ENCODE measurements around the gene WBP1L. TPM values are rescaled to one million over a fixed set of nuclear protein-coding genes. Genes with fewer than 3 reads are reported as not detected.

The WBP1L gene
- total and polyA plus RNA-seq, 4 donors = 19.1 to 52.3 (median 45.2) TPM

GRCh38 chr10:102752266-102752930 is 8.7 kb downstream of the WBP1L start:
- no peak overlapping the region for H3K4me3 ChIP-seq
- H3K9me3 ChIP-seq (ENCODE audit: control insufficient read depth in 4 of 4, insufficient read depth in 3 of 4, low read length in 3 of 4) = no peaks in the 10 kb centered on the region
- peaks cover 0 to 2% (median 0%) of the 10 kb centered on the region in 4 donors for H3K36me3 ChIP-seq (ENCODE audit: control insufficient read depth in 4 of 4, insufficient read depth in 4 of 4, low read length in 4 of 4)
- peaks cover 0 to 6% (median 0%) of the 10 kb centered on the region in 5 donors for H3K4me1 ChIP-seq (ENCODE audit: control insufficient read depth in 5 of 5, insufficient read depth in 5 of 5, low read length in 5 of 5)
- no peak overlapping the region for H3K9ac ChIP-seq (ENCODE audit: insufficient read depth in 1 of 2, low read length in 2 of 2)
- no peaks in the 10 kb centered on the region for H3K27me3 ChIP-seq (ENCODE audit: control insufficient read depth in 3 of 3, insufficient read depth in 3 of 3, low read length in 2 of 3)
- ATAC-seq (ENCODE audit: insufficient read depth, low FRiP score) (peak; percentile 34), DNase-seq (no peak)
- 80 to 85% methylated on average over 9 of the region's 9 CpGs for WGBS, 2 donors
- peak overlapping the region in 1 of 2 donors; percentile 80 for H3K27ac ChIP-seq (ENCODE audit: low read depth in 1 of 2, low read length in 1 of 2)
- TF ChIP-seq CTCF (IDR thresholded peaks at IDR 0.05; ENCODE audit: control extremely low read depth, extremely low read depth) = no peak

GRCh38 chr10:102752934-102753664 is 9.4 kb downstream of the WBP1L start:
- ATAC-seq (ENCODE audit: insufficient read depth, low FRiP score) (no peak), DNase-seq (peak in 2 of 3 donors; percentile 56 to 66)
- H3K9ac ChIP-seq (ENCODE audit: insufficient read depth in 1 of 2, low read length in 2 of 2) = no peak overlapping the region
- WGBS, 2 donors = 79% methylated on average over 4 of the region's 4 CpGs
- peak overlapping the region; percentile 28 to 78 for H3K27ac ChIP-seq (ENCODE audit: low read depth in 1 of 2, low read length in 1 of 2)
- no peak overlapping the region for H3K4me3 ChIP-seq
- H3K36me3 ChIP-seq (ENCODE audit: control insufficient read depth in 4 of 4, insufficient read depth in 4 of 4, low read length in 4 of 4) = peaks cover 0 to 2% (median 0%) of the 10 kb centered on the region in 4 donors
- peaks cover 0 to 6% (median 0%) of the 10 kb centered on the region in 5 donors for H3K4me1 ChIP-seq (ENCODE audit: control insufficient read depth in 5 of 5, insufficient read depth in 5 of 5, low read length in 5 of 5)
- H3K9me3 ChIP-seq (ENCODE audit: control insufficient read depth in 4 of 4, insufficient read depth in 3 of 4, low read length in 3 of 4) = no peaks in the 10 kb centered on the region
- no peaks in the 10 kb centered on the region for H3K27me3 ChIP-seq (ENCODE audit: control insufficient read depth in 3 of 3, insufficient read depth in 3 of 3, low read length in 2 of 3)
- peak; percentile 22 for TF ChIP-seq CTCF (IDR thresholded peaks at IDR 0.05; ENCODE audit: control extremely low read depth, extremely low read depth)

- peaks cover 0 to 6% (median 0%) of the 10 kb centered on the region in 5 donors for H3K4me1 ChIP-seq (ENCODE audit: control insufficient read depth in 5 of 5, insufficient read depth in 5 of 5, low read length in 5 of 5)
- no peaks in the 10 kb centered on the region for H3K27me3 ChIP-seq (ENCODE audit: control insufficient read depth in 3 of 3, insufficient read depth in 3 of 3, low read length in 2 of 3)
- TF ChIP-seq CTCF (IDR thresholded peaks at IDR 0.05; ENCODE audit: control extremely low read depth, extremely low read depth) = no peak
- H3K9me3 ChIP-seq (ENCODE audit: control insufficient read depth in 4 of 4, insufficient read depth in 3 of 4, low read length in 3 of 4) = no peaks in the 10 kb centered on the region
- ATAC-seq (ENCODE audit: insufficient read depth, low FRiP score) (no peak), DNase-seq (no peak)
- 79 to 91% methylated on average over 1 of the region's 1 CpG for WGBS, 2 donors
- H3K27ac ChIP-seq (ENCODE audit: low read depth in 1 of 2, low read length in 1 of 2) = no peak overlapping the region
- peaks cover 0 to 2% (median 0%) of the 10 kb centered on the region in 4 donors for H3K36me3 ChIP-seq (ENCODE audit: control insufficient read depth in 4 of 4, insufficient read depth in 4 of 4, low read length in 4 of 4)
- no peak overlapping the region for H3K4me3 ChIP-seq
- H3K9ac ChIP-seq (ENCODE audit: insufficient read depth in 1 of 2, low read length in 2 of 2) = no peak overlapping the region
Observed at GRCh38 chr10:102753718-102754117, 10.0 kb downstream of the WBP1L start.

Measured in lung (tissue), 12 donors.